ENCODE data around the gene PTPN4.

DNA sequence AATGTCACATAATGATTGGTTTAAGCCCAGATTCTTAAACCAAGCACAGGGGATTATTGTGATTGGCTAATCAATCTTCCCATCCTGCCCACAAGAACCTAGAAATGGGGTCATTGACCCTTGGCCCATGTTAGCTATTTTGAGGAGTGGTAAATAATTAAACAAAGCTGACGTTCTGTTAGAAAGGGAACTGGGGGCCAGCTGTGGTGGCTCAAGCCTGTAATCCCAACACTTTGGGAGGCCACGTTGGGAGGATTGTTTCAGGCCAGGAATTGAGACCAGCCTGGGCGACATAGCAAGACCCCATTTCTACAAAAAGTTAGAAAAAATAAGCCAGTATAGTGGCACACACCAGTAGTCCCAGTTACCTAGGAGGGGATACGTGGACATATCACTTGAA lies 37.8 kb upstream of the PTPN4 start:
- TF ChIP-seq, protein P1, sequence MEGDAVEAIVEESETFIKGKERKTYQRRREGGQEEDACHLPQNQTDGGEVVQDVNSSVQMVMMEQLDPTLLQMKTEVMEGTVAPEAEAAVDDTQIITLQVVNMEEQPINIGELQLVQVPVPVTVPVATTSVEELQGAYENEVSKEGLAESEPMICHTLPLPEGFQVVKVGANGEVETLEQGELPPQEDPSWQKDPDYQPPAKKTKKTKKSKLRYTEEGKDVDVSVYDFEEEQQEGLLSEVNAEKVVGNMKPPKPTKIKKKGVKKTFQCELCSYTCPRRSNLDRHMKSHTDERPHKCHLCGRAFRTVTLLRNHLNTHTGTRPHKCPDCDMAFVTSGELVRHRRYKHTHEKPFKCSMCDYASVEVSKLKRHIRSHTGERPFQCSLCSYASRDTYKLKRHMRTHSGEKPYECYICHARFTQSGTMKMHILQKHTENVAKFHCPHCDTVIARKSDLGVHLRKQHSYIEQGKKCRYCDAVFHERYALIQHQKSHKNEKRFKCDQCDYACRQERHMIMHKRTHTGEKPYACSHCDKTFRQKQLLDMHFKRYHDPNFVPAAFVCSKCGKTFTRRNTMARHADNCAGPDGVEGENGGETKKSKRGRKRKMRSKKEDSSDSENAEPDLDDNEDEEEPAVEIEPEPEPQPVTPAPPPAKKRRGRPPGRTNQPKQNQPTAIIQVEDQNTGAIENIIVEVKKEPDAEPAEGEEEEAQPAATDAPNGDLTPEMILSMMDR (IDR thresholded peaks at IDR 0.05; ENCODE audit: insufficient read depth, low read length), result no peak
- TF ChIP-seq SPI1 (IDR thresholded peaks at IDR 0.05; ENCODE audit: borderline replicate concordance, low read depth) (no peak), POLR2AphosphoS5 (IDR thresholded peaks at IDR 0.05; ENCODE audit: low read depth) (no peak)
- TF ChIP-seq, protein P2, sequence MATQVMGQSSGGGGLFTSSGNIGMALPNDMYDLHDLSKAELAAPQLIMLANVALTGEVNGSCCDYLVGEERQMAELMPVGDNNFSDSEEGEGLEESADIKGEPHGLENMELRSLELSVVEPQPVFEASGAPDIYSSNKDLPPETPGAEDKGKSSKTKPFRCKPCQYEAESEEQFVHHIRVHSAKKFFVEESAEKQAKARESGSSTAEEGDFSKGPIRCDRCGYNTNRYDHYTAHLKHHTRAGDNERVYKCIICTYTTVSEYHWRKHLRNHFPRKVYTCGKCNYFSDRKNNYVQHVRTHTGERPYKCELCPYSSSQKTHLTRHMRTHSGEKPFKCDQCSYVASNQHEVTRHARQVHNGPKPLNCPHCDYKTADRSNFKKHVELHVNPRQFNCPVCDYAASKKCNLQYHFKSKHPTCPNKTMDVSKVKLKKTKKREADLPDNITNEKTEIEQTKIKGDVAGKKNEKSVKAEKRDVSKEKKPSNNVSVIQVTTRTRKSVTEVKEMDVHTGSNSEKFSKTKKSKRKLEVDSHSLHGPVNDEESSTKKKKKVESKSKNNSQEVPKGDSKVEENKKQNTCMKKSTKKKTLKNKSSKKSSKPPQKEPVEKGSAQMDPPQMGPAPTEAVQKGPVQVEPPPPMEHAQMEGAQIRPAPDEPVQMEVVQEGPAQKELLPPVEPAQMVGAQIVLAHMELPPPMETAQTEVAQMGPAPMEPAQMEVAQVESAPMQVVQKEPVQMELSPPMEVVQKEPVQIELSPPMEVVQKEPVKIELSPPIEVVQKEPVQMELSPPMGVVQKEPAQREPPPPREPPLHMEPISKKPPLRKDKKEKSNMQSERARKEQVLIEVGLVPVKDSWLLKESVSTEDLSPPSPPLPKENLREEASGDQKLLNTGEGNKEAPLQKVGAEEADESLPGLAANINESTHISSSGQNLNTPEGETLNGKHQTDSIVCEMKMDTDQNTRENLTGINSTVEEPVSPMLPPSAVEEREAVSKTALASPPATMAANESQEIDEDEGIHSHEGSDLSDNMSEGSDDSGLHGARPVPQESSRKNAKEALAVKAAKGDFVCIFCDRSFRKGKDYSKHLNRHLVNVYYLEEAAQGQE (IDR thresholded peaks at IDR 0.05; ENCODE audit: insufficient replicate concordance, low read depth), result no peak
